Measurements from ENCODE around the gene TAAR8. TPM values are rescaled to one million over a fixed set of nuclear protein-coding genes. Genes with fewer than 3 reads are reported as not detected.
"Not testable (repeated sequence)": the region's sequence is repeated elsewhere in the genome, so short reads cannot be mapped to it uniquely, and the experiment has no call there.

The TAAR8 gene
- total RNA-seq, 1 donor from 2014 or later, result not detected

DNA sequence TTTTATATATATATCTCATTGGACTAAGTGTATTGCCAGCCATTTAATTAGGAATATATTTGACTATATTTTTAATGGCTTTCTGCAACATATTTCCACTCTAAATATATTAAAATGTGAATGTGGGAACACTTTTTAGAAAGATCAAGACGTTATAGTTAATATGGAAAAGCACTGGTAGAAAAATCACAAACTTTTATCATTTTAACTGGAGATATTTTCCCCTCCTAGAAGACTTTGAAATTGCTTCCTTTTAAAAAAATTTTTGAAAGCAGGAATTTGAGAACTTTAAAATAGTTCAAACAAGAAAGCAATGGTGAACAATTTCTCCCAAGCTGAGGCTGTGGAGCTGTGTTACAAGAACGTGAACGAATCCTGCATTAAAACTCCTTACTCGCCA, 14.5 kb upstream of the TAAR8 start, which contains the start of gene TAAR9:
Gene TAAR9 (plus strand): TSS at position 301 of the 400 bp plus-strand sequence. CDS start 13 bp downstream, at position 314.
- Mint-ChIP-seq H3K36me3 (ENCODE audit: unreplicated experiment) (no peaks in the 10 kb centered on the region), H3K4me1 (ENCODE audit: unreplicated experiment) (no peaks in the 10 kb centered on the region)

DNA sequence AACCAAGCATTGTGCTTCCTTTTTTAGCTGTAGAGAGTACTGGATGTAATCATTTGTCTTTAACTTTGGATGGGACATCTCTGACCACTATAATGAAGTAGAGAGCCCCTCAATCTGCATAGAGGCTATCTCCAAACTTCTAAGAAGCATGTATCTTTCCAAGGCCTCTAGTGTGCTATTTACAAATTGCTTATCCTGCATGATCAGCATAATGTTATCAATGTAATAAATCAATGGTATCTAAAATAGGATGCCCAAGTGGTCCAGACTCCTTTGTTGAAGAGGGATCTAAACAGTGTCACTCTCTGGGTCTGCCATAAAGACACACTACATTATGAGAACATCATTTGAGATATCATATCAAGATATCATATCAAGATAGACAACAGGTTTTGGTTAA, 7.6 kb upstream of the TAAR8 start:
- H3K9me3 Mint-ChIP-seq (ENCODE audit: unreplicated experiment), result no peaks in the 10 kb centered on the region
- DNase-seq (ENCODE audit: extremely low spot score, unreplicated experiment), result no peak
- H3K4me3 Mint-ChIP-seq (ENCODE audit: unreplicated experiment), result no peak overlapping the region
- peaks cover 67% of the 10 kb centered on the region for H3K27me3 Mint-ChIP-seq (ENCODE audit: unreplicated experiment)
- H3K36me3 Mint-ChIP-seq (ENCODE audit: unreplicated experiment), result no peaks in the 10 kb centered on the region
- H3K27ac Mint-ChIP-seq (ENCODE audit: unreplicated experiment), result no peak overlapping the region
- TF ChIP-seq, protein P1, sequence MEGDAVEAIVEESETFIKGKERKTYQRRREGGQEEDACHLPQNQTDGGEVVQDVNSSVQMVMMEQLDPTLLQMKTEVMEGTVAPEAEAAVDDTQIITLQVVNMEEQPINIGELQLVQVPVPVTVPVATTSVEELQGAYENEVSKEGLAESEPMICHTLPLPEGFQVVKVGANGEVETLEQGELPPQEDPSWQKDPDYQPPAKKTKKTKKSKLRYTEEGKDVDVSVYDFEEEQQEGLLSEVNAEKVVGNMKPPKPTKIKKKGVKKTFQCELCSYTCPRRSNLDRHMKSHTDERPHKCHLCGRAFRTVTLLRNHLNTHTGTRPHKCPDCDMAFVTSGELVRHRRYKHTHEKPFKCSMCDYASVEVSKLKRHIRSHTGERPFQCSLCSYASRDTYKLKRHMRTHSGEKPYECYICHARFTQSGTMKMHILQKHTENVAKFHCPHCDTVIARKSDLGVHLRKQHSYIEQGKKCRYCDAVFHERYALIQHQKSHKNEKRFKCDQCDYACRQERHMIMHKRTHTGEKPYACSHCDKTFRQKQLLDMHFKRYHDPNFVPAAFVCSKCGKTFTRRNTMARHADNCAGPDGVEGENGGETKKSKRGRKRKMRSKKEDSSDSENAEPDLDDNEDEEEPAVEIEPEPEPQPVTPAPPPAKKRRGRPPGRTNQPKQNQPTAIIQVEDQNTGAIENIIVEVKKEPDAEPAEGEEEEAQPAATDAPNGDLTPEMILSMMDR (IDR thresholded peaks at IDR 0.05), result no peak
- H3K4me1 Mint-ChIP-seq (ENCODE audit: unreplicated experiment), result no peaks in the 10 kb centered on the region

More for the DNA sequence above, 14.5 kb upstream of the TAAR8 start, which contains the start of gene TAAR9:
- TF ChIP-seq, protein P1 (IDR thresholded peaks at IDR 0.05), result no peak
- peaks cover 66% of the 10 kb centered on the region for H3K27me3 Mint-ChIP-seq (ENCODE audit: unreplicated experiment)
- no peak for DNase-seq (ENCODE audit: extremely low spot score, unreplicated experiment)
- H3K9me3 Mint-ChIP-seq (ENCODE audit: unreplicated experiment), result peaks cover 4% of the 10 kb centered on the region
- H3K27ac Mint-ChIP-seq (ENCODE audit: unreplicated experiment), result no peak within 1 kb of the TSS
- no peak within 1 kb of the TSS for H3K4me3 Mint-ChIP-seq (ENCODE audit: unreplicated experiment)

DNA sequence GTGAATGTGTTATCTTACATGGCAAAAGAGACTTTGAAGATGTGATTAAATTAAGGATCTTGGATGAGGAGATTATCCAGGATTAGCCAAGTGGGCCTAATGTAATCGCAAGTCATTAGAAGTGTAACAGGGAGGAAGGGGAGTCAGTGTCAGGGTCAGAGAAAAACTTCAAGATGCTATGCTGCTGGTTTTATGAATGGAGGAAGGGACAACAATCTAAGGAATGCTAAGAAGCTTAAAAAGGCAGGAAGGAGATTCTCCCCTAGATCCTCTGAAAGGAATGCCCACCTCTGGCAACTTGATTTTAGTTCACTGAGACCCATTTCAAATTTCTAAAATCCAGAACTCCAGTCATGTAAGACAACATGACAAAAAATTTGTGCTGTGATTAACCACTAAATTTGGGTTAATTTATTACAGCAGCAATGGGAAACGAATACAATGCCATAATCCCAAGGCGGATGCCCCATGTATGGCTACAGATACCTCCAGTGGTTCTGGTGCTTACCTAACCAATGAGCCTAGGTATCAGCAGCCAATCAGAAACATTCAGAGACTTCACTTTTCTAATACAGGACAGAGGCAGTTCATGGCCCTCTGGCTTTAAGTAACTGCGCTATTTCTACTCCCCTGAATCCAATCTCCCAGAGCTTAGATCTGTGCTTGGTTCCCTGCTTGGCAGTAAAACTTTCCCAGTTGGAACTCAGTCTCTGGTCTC, 3.6 kb upstream of the TAAR8 start:
- H3K36me3 Mint-ChIP-seq (ENCODE audit: unreplicated experiment), result no peaks in the 10 kb centered on the region
- TF ChIP-seq, protein P1 (IDR thresholded peaks at IDR 0.05), result no peak
- H3K4me3 Mint-ChIP-seq (ENCODE audit: unreplicated experiment), result no peak overlapping the region
- H3K27ac Mint-ChIP-seq (ENCODE audit: unreplicated experiment), result no peak overlapping the region
- DNase-seq (ENCODE audit: extremely low spot score, unreplicated experiment), result no peak
- H3K4me1 Mint-ChIP-seq (ENCODE audit: unreplicated experiment), result no peaks in the 10 kb centered on the region
- H3K27me3 Mint-ChIP-seq (ENCODE audit: unreplicated experiment), result peaks cover 60% of the 10 kb centered on the region
- no peaks in the 10 kb centered on the region for H3K9me3 Mint-ChIP-seq (ENCODE audit: unreplicated experiment)

GRCh38 chr6:132551214-132551613, 1.3 kb upstream of the TAAR8 start:
- Mint-ChIP-seq H3K36me3 (ENCODE audit: unreplicated experiment) (no peaks in the 10 kb centered on the region), H3K27me3 (ENCODE audit: unreplicated experiment) (peaks cover 57% of the 10 kb centered on the region), H3K4me1 (ENCODE audit: unreplicated experiment) (no peaks in the 10 kb centered on the region), H3K27ac (ENCODE audit: unreplicated experiment) (no peak overlapping the region), H3K4me3 (ENCODE audit: unreplicated experiment) (no peak overlapping the region), H3K9me3 (ENCODE audit: unreplicated experiment) (no peaks in the 10 kb centered on the region)
- TF ChIP-seq, protein P1 (IDR thresholded peaks at IDR 0.05), result no peak
- DNase-seq (ENCODE audit: extremely low spot score, unreplicated experiment), result no peak

GRCh38 chr6:132560087-132560486, 7.6 kb downstream of the TAAR8 start:
- H3K27ac Mint-ChIP-seq (ENCODE audit: unreplicated experiment); H3K4me1 Mint-ChIP-seq (ENCODE audit: unreplicated experiment); H3K9me3 Mint-ChIP-seq (ENCODE audit: unreplicated experiment); H3K36me3 Mint-ChIP-seq (ENCODE audit: unreplicated experiment); H3K4me3 Mint-ChIP-seq (ENCODE audit: unreplicated experiment); DNase-seq (ENCODE audit: extremely low spot score, unreplicated experiment): not testable (repeated sequence)
- H3K27me3 Mint-ChIP-seq (ENCODE audit: unreplicated experiment), result peaks cover 47% of the 10 kb centered on the region

All from osteocyte (in vitro differentiated cells).